KMS-11 (cell line): ENCODE data around the gene PTPN14.

ENCODE experiments used
- H2AFZ ChIP-seq: fragments of 200-600 bp; sonication (generic); 2 replicates; pipeline ENCODE4 v1.6.1; 2016; ENCODE audit warnings: antibody characterized with exemption, mixed run types, low read depth
- H3K27ac ChIP-seq: fragments of 200-600 bp; sonication (generic); 2 replicates; pipeline ENCODE4 v1.6.1; 2016; ENCODE audit warnings: mild to moderate bottlenecking, mixed run types
- H3K27me3 ChIP-seq: fragments of 200-600 bp; sonication (generic); 2 replicates; pipeline ENCODE4 v1.6.1; 2017; ENCODE audit warnings: mild to moderate bottlenecking, low read depth, mixed run types, moderate library complexity; ENCODE audit not compliant: insufficient read depth
- H3K36me3 ChIP-seq: fragments of 200-600 bp; sonication (generic); 2 replicates; pipeline ENCODE4 v1.6.1; 2017; ENCODE audit warnings: mild to moderate bottlenecking, mixed run types; ENCODE audit not compliant: insufficient read depth
- H3K4me1 ChIP-seq: fragments of 200-600 bp; sonication (generic); 2 replicates; pipeline ENCODE4 v1.6.1; 2016; ENCODE audit warnings: mild to moderate bottlenecking, low read depth, mixed run types; ENCODE audit not compliant: poor library complexity, severe bottlenecking
- H3K4me2 ChIP-seq: fragments of 200-600 bp; sonication (generic); 2 replicates; pipeline ENCODE4 v1.7.0; 2016; ENCODE audit warnings: mild to moderate bottlenecking, mixed run types
- H3K4me3 ChIP-seq: fragments of 200-600 bp; sonication (generic); IDR thresholded peaks from 2 replicates; pipeline ENCODE4 v1.6.1; 2017; ENCODE audit warnings: low read depth, low read length, mixed read lengths; ENCODE audit not compliant: insufficient read depth
- H3K79me2 ChIP-seq: fragments of 200-600 bp; sonication (generic); 2 replicates; pipeline ENCODE4 v1.6.1; 2016; ENCODE audit warnings: low read depth, mixed run types; ENCODE audit not compliant: insufficient read depth
- H3K9ac ChIP-seq: fragments of 200-600 bp; sonication (generic); 2 replicates; pipeline ENCODE4 v1.6.1; 2016; ENCODE audit warnings: mild to moderate bottlenecking, mixed run types
- H4K20me1 ChIP-seq: fragments of 200-600 bp; sonication (generic); 2 replicates; pipeline ENCODE4 v1.6.1; 2016; ENCODE audit warnings: mild to moderate bottlenecking, mixed run types; ENCODE audit not compliant: insufficient read depth
- CTCF ChIP-seq: fragments of 200-600 bp; sonication (generic); conservative IDR thresholded peaks from 2 replicates; pipeline ENCODE4 v1.6.1; 2017; ENCODE audit warnings: low read depth, mild to moderate bottlenecking, antibody characterized with exemption, low read length, moderate library complexity, mixed read lengths

PTPN14 gene

GRCh38 chr1:214369364-214369763, 182.0 kb downstream of the PTPN14 start:
- H3K27ac ChIP-seq: no peak overlapping the region
- H3K4me1 ChIP-seq: no peaks in the 10 kb centered on the region
- H3K4me2 ChIP-seq: no peak overlapping the region
- H2AFZ ChIP-seq: no peak overlapping the region
- TF ChIP-seq CTCF: no peak
- H3K9ac ChIP-seq: no peak overlapping the region
- no peaks in the 10 kb centered on the region for H3K79me2 ChIP-seq
- no peaks in the 10 kb centered on the region for H4K20me1 ChIP-seq
- no peaks in the 10 kb centered on the region for H3K27me3 ChIP-seq
- no peaks in the 10 kb centered on the region for H3K36me3 ChIP-seq
- H3K4me3 ChIP-seq: no peak overlapping the region

GRCh38 chr1:214367841-214368240, 183.6 kb downstream of the PTPN14 start:
- Histone ChIP-seq H3K4me3 (no peak overlapping the region), H3K36me3 (no peaks in the 10 kb centered on the region), H4K20me1 (no peaks in the 10 kb centered on the region), H3K27ac (no peak overlapping the region), H3K4me2 (no peak overlapping the region), H3K27me3 (no peaks in the 10 kb centered on the region), H3K4me1 (no peaks in the 10 kb centered on the region), H3K79me2 (no peaks in the 10 kb centered on the region), H3K9ac (no peak overlapping the region), H2AFZ (no peak overlapping the region)
- no peak for TF ChIP-seq CTCF

- Histone ChIP-seq H3K4me2 (no peak overlapping the region), H3K4me1 (no peaks in the 10 kb centered on the region), H3K79me2 (no peaks in the 10 kb centered on the region), H3K36me3 (no peaks in the 10 kb centered on the region), H3K4me3 (no peak overlapping the region), H3K27ac (no peak overlapping the region), H4K20me1 (no peaks in the 10 kb centered on the region), H2AFZ (no peak overlapping the region), H3K27me3 (no peaks in the 10 kb centered on the region), H3K9ac (no peak overlapping the region)
- no peak for TF ChIP-seq CTCF
These were observed 186.6 kb downstream of the PTPN14 start for GRCh38 chr1:214364786-214365295.

GRCh38 chr1:214364386-214364785, 187.0 kb downstream of the PTPN14 start:
- H3K4me2 ChIP-seq: no peak overlapping the region
- no peak overlapping the region for H2AFZ ChIP-seq
- no peaks in the 10 kb centered on the region for H3K36me3 ChIP-seq
- no peaks in the 10 kb centered on the region for H3K79me2 ChIP-seq
- no peak overlapping the region for H3K27ac ChIP-seq
- no peak overlapping the region for H3K4me3 ChIP-seq
- no peaks in the 10 kb centered on the region for H4K20me1 ChIP-seq
- H3K4me1 ChIP-seq: no peaks in the 10 kb centered on the region
- no peaks in the 10 kb centered on the region for H3K27me3 ChIP-seq
- no peak for TF ChIP-seq CTCF
- no peak overlapping the region for H3K9ac ChIP-seq
